ENCODE data around the gene PHACTR3.

PHACTR3 gene

GRCh38 chr20:59820204-59821041, 216.1 kb downstream of the PHACTR3 start:
- no peak for DNase-seq

GRCh38 chr20:59821201-59821600, 216.9 kb downstream of the PHACTR3 start:
- DNase-seq = no peak

- no peak for DNase-seq
Observed at GRCh38 chr20:59821788-59822187, 217.4 kb downstream of the PHACTR3 start.

GRCh38 chr20:59822291-59823029, 218.1 kb downstream of the PHACTR3 start:
- DNase-seq = no peak

- no peak for DNase-seq
Observed at GRCh38 chr20:59823030-59823423, 218.7 kb downstream of the PHACTR3 start.

- no peak for DNase-seq
Observed at GRCh38 chr20:59823491-59824259, 219.3 kb downstream of the PHACTR3 start.

GRCh38 chr20:59824711-59825562, 220.6 kb downstream of the PHACTR3 start:
- DNase-seq = no peak

- no peak for DNase-seq
Observed at GRCh38 chr20:59825563-59825920, 221.2 kb downstream of the PHACTR3 start.

- DNase-seq = no peak
Observed at GRCh38 chr20:59825944-59826759, 221.8 kb downstream of the PHACTR3 start.

GRCh38 chr20:59827138-59828056, 223.1 kb downstream of the PHACTR3 start:
- no peak for DNase-seq

GRCh38 chr20:59828125-59829053, 224.0 kb downstream of the PHACTR3 start:
- no peak for DNase-seq

- DNase-seq = no peak
Observed at GRCh38 chr20:59829054-59829785, 224.9 kb downstream of the PHACTR3 start.

- DNase-seq = no peak
Observed at GRCh38 chr20:59829786-59830664, 225.7 kb downstream of the PHACTR3 start.

GRCh38 chr20:59830665-59831023, 226.3 kb downstream of the PHACTR3 start:
- DNase-seq = no peak

GRCh38 chr20:59831024-59831915, 226.9 kb downstream of the PHACTR3 start:
- DNase-seq = no peak

- no peak for DNase-seq
Observed at GRCh38 chr20:59831916-59832270, 227.6 kb downstream of the PHACTR3 start.

Data from activated CD4-positive, alpha-beta T cell treated with anti-CD3 and anti-CD28 coated beads for 4 hours (primary cell).